GM19397 (cell line): ENCODE data around the gene FUT3.
"Not testable (repeated sequence)": the region's sequence is repeated elsewhere in the genome, so short reads cannot be mapped to it uniquely, and the experiment has no call there.

Source experiments
- ATAC-seq: cut with Tn5 transposase; IDR thresholded peaks from one replicate; pipeline ENCODE4 v1.9.1; 2021; ENCODE audit warnings: mild to moderate bottlenecking, moderate library complexity; ENCODE audit not compliant: unreplicated experiment

FUT3 gene

DNA sequence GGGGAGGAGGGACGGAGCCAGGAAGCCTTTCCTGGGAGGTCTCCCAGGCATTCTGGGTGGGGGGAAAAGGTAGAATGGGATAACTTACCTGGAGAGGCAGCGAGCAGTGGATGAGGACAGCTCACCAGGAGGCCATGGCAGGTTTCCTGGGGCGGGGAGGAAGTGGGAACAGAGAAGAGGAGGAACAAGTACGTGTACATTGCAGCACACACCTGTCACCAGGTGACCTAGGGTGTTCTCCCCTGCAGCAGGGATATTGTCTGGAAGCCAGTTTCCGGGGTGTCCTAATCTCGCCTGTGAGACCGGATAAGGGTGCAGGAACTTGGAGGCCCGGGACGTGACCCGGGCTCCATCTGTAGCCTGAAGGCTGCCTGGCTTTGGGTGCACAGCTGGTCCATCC, at the start of gene FUT3:
TSS of gene FUT3 (minus strand) at position 148 of the 400 bp plus-strand sequence.
- no peak for ATAC-seq

DNA sequence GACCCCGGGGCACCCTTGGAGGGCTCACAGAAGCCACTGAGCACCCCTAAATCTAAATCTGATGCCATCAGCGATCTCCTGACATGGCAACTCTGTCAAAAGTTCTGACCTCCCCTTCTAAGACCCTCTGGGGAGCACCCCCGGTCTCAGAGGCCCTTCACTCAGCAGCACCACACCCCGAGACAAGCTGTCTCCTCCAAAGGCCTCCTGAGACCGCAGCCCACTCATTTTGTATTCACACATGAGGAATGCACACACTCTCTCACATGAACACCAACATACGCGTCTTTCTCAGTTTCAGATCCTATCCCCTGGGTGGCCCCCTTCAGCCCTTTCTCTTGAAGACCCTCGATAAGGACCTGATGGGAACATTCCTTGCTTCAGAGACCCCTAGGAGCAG, 49.7 kb upstream of the FUT3 start:
- no peak for ATAC-seq

DNA sequence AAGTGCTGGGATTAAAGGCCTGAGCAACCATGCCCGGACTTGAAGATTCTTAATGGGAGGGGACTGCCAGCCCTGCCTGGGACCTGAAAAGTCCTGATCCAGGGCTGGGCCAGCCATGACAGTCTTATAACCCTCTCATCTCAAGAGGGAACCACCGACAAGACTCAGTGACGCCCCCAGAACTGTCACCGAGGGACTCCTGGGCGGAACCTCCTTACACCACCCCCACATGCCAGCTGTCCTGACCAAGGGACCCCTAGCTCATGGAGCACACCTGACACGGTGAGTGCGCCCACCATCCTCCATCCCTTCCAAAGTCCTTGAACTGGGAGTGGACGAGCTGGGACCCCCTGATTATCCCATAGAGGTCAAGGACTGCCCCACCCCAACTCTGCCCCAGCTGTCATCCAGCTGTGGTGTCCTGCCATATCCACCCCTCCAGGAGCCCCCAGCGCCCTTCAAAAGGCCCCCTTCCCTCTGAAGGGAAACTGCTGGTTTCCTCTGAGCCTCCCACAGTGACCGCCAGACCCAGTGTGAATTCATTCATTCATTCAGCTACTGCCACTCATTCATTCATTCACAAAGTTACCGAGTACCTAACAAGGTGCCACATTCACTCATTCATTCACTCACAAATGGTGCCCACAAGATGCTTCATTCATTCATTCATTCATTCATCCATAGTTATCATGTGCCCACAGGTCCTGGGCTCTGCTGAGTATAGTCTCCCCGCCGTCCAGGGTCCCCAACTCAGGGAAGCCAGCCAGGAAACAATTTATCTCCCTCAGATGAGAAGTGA, 48.7 kb upstream of the FUT3 start:
- no peak for ATAC-seq

DNA sequence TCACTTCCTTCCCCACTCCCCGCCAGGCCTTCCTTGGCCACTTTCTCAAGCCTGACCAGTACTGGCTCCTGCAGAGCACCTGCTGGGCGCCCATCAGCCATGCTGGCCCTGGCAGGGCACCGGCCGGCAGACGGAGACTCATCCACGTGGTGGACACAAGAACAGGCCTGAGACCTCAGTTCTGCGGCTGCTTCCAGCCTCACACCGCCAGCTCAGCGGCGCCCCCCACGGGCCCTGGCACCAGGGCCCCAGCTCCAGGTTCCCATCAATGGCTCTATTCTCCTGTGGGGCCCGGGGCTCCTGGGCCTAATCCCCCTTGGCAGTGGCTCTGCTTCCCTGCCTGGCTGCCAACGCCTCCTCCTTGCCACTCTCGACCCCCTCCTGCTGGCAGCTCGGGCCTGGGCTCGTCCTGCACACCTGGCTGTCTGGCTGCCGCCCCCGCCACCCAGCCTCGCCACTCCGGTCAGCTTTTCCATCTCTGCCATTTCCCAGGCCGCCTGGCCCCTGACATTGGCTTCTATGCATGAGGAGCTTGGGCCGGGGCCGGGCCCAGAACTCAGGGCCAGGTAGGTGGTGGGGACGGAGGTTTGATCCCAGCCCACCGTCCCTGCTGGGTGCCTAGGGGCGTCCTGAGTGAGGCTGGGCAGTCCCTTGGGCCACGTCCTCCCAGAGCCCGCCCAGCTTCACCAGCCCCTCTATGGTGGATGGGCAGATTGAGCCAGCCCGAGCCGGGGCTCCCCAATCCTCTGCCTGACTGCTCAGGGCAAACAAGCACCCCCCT, 46.1 kb upstream of the FUT3 start:
- no peak for ATAC-seq

DNA sequence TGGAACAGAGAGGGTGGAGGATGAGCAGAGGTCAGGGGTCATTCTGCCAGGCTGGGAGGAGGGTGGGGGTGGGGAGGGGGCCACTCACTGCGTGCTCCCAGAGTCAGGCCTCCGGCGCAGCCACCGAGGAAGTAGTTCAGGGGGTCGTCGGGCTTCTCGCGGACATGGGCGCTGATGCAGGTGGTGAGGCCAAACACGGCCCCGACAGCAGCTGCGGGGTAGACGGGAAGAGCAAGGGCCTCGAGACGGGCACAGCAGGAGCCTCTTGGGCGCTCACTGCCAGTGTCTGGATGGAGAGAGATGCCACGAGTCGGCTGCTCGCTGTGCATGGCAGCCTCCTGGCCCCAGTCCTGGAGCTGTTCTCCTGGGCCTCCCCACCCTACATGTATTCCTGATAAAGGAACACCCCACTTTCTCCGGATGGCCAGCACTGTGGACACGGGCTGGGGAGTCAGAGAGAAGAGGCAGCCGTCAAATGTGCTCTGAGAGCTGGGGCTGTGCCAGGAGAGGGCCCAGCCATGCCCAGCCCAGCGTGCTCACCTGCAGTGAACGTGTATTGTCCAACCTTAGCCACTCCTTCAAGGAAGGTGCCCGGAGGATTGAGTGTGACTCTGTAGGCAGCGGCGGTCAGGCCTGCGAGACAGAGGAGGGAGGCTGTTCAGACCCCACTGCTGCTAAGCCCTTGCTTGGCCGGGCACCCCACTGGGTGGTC, 45.3 kb upstream of the FUT3 start:
- ATAC-seq = no peak

DNA sequence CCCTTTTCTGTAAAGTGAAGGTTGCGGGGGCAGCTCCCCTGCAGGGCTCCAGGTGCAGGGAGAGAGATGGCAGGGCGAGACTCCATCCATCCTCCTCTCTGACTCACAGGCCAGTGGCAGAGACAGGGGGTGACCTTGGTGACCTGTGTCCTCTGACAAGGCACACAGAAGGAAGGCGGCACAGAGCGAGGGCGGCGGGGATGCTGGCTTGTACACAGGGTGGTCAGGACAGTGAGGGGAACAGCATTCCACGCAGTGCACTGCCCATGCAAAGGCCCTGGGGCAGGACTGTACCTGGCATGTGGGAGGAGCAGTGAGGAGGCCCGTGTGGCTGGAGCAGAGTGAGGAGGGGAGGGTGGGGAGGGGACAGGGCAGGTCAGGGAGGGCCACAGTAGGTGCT, 44.6 kb upstream of the FUT3 start:
- ATAC-seq = no peak

DNA sequence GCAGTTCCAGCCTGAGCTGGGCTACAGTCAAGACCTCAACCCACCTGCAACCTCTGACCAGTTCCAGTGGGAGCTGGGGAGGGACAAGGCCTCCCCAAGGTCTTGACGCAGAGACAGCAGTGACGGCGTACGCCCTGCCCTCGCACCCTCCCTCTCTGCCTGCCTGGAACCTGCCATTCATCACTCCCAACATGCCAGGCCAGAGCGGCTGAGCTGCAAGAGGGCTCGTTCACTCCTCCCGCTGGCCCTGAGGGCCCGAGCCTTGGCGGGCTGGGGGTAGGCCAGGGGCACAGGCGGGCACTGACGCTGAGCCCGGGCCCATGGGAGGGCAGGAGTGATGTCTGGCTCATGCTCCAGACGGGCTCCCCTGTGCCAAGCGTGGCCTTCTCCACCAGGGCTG, 44.2 kb upstream of the FUT3 start:
- ATAC-seq = no peak

DNA sequence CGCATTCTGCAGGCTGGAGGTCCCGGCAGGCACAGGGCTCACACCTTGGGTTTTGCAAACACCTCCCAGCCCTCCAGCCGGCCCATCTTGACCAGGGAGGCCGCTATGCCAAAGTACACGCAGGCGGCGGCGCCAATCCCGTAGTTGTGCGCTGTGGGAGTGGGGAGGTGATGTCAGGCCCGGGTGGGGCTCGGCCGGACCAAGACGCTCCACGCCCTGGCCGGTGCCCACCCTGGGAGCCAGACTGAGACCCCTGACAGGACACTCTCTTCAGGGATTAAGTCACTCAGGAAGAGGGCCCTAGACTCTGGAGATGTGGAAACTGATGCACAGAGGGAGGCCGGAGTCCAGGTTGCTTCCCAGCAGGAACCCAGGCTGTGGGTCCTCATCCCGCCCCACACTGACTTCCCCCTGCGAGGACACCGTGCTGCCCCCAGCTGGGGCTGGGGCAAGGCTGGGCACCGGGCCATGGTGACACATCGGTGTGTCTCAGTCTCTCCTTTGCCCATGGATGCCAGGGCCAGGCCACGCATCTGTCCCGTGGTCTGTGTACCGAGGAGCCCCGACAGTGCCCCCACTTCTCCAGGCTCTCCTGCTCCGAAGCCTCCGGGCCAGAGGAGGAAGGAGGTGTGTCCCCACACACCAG, 43.6 kb upstream of the FUT3 start:
- no peak for ATAC-seq

DNA sequence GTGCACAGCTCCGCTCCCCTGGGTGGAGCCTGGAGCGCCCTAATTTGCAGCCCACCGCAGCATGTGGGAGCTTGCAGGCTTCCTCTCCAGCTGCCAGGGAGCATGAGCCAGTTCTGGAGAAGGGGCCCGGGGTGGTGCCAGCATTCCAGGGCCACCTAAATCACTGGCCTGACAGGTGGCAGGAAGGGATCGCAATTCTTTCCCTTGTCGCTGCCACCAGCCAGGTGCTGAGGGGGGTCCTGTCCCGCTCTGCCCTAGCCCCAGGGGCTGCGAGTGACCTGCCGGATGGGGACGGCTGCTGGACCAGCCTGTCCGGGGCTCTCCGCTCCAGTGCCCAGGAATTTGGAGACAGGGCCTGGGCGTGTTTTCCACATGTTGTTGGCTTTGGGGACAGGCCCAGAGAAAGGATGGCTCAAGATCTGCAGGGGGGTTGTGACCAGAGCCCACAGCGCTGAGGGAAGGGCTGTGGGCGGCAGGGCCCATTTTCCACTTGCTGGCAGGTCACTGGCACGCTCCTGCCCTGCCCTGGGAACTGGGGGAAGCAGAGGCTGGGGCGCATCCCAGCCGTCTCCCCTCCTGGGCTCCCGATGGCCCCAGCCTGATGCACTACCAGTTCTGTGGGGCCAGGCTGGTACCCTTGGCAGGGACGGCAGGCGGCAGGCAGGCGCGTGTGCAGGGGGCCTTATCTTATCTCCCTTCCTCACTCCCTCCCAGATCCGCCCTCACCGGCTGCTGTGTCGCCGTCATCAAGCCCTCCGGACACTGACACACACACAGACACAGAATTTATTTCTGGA, 42.9 kb upstream of the FUT3 start:
- ATAC-seq = no peak

DNA sequence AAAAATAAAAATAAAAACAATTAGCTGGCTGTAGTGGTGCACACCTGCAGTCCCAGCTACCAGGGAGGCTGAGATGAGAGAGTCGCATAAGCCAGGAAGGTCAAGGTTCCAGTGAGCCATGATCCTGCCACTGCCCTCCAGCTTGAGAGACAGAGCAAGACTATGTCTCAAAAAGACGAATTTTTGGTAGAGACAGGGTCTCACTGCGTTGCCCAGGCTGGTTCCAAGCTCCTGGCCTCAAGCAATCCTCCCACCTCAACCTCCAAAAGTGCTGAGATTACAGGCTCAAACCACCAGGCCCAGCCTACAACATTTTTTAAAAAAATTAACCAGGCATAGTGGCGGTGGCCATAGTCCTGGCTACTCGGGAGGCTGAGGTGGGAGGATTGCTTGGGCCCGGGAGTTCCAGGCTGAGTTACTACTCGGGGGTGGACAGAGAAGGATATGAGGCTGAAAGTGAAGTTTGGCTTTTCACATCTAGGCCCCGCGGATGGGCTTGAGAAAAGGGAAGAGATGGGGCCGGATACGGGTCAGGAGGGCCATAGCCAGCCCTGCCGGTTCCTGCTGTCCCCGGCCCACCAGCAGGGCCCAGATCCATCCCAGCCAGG, 42.2 kb upstream of the FUT3 start:
- ATAC-seq = no peak

DNA sequence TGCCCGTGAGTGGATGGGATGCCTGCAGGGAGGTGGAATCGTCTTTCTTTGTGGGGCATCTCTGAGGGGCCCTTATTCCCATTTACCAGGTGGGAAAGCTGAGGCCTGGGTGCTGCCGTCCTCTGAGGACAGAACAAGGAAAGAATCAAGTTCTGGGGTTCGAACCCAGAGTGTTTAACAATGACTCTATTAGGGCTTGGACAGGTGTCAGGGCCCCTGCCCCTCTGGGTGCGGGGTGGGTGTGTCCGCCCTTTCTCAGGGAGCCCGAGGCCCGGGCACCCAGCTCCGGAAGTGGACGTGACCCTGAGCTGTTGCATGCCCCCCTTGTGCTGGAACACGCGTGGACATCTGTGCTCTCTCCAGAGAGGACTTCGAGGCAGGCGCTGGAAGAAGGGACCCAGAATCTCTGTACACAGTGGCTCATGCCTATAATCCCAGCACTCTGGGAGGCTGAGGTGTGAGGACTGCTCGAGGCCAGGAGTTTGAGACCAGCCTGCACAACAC, 41.6 kb upstream of the FUT3 start:
- no peak for ATAC-seq

DNA sequence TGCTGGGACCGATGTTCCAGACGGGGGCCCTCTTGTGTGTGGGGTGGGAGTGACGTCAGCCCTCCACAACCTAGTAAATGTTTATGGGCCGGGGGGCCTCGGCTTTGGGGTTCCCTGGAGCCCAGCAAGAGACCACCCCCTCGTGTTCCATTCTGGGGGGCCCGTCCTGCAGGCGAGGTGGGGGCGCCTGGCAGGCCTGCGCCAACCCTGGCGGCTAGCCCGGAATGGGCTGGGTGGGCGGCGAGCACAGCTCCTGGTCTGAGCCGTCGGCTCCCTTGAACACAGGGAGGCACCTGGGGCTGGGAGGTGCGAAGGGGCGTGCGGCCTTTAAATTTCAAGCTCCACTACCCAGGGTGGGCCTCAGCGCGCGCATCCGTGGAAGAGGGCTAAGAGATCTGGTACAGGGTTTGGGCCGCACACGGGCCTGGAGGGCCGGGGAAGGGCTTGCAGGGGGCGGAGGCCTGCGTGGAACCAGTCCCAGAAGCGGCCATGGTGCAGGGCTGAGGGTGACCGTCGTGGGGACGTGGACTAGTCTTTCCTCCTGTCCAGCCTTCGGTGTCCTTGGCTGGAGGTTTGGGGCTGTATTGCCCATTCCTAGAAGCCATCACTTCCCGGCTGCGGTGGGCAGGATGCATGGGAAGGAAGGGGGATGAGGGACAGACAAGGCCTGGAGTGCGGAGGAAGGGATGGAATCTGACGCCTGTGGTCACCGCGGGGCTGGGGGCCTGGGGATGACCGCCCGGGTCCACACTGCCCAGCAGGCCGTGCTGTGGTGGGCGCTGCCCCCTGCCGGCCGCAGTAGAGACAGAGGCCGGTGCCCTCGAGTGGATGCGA, 40.9 kb upstream of the FUT3 start:
- no peak for ATAC-seq

DNA sequence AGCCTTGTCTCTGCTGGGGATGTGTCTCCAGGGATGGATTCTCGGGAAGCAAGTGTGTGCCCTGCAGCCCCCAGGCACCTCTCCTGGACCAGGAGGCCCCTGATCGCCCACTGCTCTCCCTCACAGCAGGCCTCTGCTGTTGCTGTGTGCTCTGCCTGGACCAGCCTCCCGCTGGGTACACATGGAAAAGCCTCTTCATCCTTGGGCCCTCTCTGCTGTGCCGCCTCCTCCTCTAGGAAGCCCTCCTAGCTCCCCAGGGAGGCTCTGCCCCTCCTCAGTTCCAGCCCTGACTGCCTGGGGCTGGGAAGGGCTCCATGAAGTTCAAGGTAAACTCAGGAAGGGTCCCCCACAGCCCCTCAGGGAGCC, 40.3 kb upstream of the FUT3 start:
- ATAC-seq = no peak

DNA sequence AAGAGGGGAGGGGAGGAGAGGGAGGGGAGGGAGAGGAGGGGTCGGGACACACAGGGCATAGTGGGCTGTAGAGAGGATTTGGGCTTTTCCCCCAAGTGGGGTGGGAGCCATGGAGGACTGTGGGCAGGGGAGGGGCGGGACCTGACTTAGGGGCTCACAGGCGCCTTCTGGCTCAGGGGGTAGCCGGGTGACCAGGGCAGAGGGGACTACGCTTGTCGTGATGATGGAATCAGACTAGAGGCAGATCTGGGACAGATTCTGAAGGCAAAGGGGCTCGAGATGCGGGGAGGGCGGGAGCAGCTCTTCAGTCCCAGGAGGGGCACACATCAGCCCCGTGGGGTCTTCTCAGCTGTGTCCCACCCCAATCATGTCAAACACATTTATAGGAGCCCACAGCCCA, 38.9 kb upstream of the FUT3 start:
- no peak for ATAC-seq

DNA sequence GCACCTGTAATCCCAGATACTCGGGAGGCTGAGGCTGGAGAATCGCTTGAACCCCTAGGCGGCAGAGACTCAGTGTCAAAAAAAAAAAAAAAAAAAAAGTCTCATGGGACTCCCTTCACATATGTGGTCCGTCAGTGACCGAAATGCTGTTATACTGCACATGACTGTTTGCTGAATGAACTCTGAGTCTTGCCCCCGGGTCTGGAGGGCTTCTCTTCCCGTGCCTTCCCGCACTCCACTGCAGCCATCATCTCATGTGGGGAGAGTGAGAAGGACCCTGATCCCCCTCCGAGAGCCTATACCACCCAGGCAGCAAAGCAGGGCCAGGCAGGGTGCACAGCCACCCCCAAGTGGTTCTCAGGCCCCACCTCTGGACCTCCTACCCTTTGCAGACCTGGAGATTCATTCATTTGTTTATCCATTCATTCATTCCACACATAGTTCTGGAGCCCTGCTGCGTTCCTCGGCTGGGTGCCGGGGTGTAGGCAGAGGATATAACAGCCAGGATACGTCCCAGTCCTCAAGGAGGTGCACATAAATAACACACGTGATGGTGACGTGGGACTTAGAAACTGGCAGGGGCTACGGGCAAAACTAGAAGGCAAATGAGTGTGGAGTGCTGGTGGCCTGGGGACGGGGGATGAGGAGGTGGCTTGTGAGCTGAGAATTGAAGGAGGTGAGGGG, 38.2 kb upstream of the FUT3 start:
- no peak for ATAC-seq

DNA sequence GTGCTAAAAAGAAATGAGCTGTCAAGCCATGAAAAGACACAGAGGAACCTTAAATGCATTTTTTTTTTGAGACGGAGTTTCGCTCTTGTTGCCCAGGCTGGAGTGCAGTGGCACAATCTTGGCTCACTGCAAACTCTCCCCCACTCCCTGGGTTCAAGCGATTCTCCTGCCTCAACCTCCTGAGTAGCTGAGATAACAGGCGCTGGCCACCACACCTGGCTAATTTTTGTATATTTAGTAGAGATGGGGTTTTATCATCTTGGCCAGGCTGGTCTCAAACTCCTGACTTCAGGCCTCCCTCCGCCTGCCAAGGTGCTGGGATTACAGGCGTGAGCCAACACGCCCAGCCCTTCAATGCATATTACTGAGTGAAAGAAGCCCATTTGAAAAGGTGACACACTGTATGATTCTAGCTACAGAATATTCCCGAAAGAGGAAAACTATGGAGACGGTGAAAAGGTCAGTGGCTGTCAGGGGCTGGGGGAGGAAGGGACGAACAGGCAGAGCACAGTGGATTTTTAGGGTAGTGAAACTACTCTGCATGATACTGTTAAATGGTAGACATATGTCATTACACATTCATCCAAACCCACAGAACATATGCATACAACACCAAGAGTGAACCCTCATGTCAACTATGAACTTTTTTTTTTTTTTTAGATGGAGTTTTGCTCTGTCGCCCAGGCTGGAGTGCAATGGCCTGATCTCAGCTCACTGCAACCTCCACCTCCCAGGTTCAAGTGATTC, 33.0 kb upstream of the FUT3 start:
- not testable (repeated sequence) for ATAC-seq

DNA sequence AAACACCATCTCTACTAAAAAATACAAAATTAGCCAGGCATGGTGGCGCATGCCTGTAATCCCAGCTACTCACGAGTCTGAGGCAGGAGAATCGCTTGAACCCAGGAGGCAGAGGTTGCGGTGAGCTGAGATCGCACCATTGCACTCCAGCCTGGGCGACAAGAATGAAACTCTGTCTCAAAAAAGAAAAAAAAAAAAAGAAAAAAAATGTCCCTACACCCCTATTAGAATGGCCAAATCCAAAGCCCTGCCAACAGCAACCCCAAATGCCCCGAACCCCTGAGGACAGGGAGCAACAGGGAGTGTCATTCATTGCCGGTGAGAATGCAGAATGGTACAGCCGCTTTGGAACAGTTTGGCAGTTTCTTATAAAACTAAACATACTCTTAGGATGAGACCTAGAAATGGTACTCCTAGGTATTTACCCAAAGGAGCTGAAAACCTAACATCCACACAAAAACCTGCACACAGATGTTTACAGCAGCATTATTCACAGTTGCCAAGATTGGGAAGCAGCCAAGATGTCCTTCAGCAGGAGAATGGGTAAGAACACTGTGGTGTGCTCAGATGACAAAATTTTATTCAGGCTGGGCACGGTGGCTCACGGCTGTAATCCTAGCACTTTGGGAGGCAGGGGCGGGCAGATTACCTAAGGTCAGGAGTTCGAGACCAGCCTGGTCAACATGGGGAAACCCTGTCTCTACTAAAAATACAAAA, 32.1 kb upstream of the FUT3 start:
- not testable (repeated sequence) for ATAC-seq
